Peyer's patch (tissue), 4 donors: ENCODE measurements around the gene PTS.

ENCODE experiments used
- CTCF ChIP-seq, 6 experiments: fragments of 450-650 bp in 4 of 6; fragments of 200-600 bp in 2 of 6; sonication (generic) in 1 of 6; IDR thresholded peaks; one replicate each; pipeline ENCODE4 v1.5.1; 2017 to 2019; ENCODE audit warnings: antibody characterized with exemption in 6 of 6, mild to moderate bottlenecking in 3 of 6, moderate library complexity in 1 of 6
- POLR2A ChIP-seq, 2 donors: fragments of 450-650 bp; IDR thresholded peaks; one replicate each; pipeline ENCODE4 v1.5.1; 2017; ENCODE audit warnings: antibody characterized with exemption in 2 of 2, mild to moderate bottlenecking in 2 of 2, moderate library complexity in 2 of 2

- no peak for TF ChIP-seq POLR2A (IDR thresholded peaks at IDR 0.05)
- TF ChIP-seq CTCF (IDR thresholded peaks at IDR 0.05) = no peak
Measured at GRCh38 chr11:112177589-112177988, 48.6 kb upstream of the PTS start.
